ENCODE results near the gene XYLT1.

Gene XYLT1

GRCh38 chr16:17304106-17304490 is 166.7 kb downstream of the XYLT1 start:
- POLR2A ChIA-PET, result no interaction called here
- TF ChIP-seq FOXM1 (IDR thresholded peaks at IDR 0.05; ENCODE audit: borderline replicate concordance) (no peak), SUZ12 (IDR thresholded peaks at IDR 0.05) (no peak), FOXK2 (IDR thresholded peaks at IDR 0.05) (no peak), ELF4 (IDR thresholded peaks at IDR 0.05) (no peak), ARNT (IDR thresholded peaks at IDR 0.05) (no peak)
- CTCF ChIA-PET, result interaction anchor here (0.7 kb wide), 1 partner anchor 117 kb away, joined by 3 read pairs; no protein-coding TSS in a partner anchor
- no peak for DNase-seq (ENCODE audit: extremely low spot score)

GRCh38 chr16:17303101-17303500 is 167.7 kb downstream of the XYLT1 start:
- DNase-seq (ENCODE audit: extremely low spot score), result no peak
- ChIA-PET CTCF (no interaction called here), POLR2A (no interaction called here)
- no peak for TF ChIP-seq LEF1 (IDR thresholded peaks at IDR 0.05; ENCODE audit: borderline replicate concordance)
- TF ChIP-seq FOXK2 (IDR thresholded peaks at IDR 0.05), result no peak
- no peak for TF ChIP-seq HDGF (IDR thresholded peaks at IDR 0.05; ENCODE audit: borderline replicate concordance)
- no peak for TF ChIP-seq CTBP1 (IDR thresholded peaks at IDR 0.05; ENCODE audit: borderline replicate concordance)
- TF ChIP-seq L3MBTL2 (conservative IDR thresholded peaks at IDR 0.05), result no peak
- no peak for TF ChIP-seq ARNT (IDR thresholded peaks at IDR 0.05)
- no peak for TF ChIP-seq FOXA1 (IDR thresholded peaks at IDR 0.05)
- TF ChIP-seq SP1 (IDR thresholded peaks at IDR 0.05), result no peak
- TF ChIP-seq NFRKB (IDR thresholded peaks at IDR 0.05), result no peak
- TF ChIP-seq SUZ12 (IDR thresholded peaks at IDR 0.05), result no peak
- TF ChIP-seq ZNF384 (IDR thresholded peaks at IDR 0.05), result no peak
- TF ChIP-seq BHLHE40 (IDR thresholded peaks at IDR 0.05; ENCODE audit: borderline replicate concordance), result no peak
- TF ChIP-seq TARDBP (IDR thresholded peaks at IDR 0.05), result no peak
- no peak for TF ChIP-seq ELF4 (IDR thresholded peaks at IDR 0.05)
- no peak for TF ChIP-seq FOXM1 (IDR thresholded peaks at IDR 0.05; ENCODE audit: borderline replicate concordance)

- CTCF ChIA-PET, result no interaction called here
- no peak for DNase-seq (ENCODE audit: extremely low spot score)
- TF ChIP-seq ZNF384 (IDR thresholded peaks at IDR 0.05), result no peak
- no peak for TF ChIP-seq FOXK2 (IDR thresholded peaks at IDR 0.05)
- no peak for TF ChIP-seq FOXA1 (IDR thresholded peaks at IDR 0.05)
- TF ChIP-seq SUZ12 (IDR thresholded peaks at IDR 0.05), result no peak
- TF ChIP-seq FOXM1 (IDR thresholded peaks at IDR 0.05; ENCODE audit: borderline replicate concordance), result no peak
- no peak for TF ChIP-seq HDGF (IDR thresholded peaks at IDR 0.05; ENCODE audit: borderline replicate concordance)
- TF ChIP-seq L3MBTL2 (conservative IDR thresholded peaks at IDR 0.05), result no peak
- TF ChIP-seq CTBP1 (IDR thresholded peaks at IDR 0.05; ENCODE audit: borderline replicate concordance), result no peak
- no peak for TF ChIP-seq TARDBP (IDR thresholded peaks at IDR 0.05)
- no peak for TF ChIP-seq ARNT (IDR thresholded peaks at IDR 0.05)
- TF ChIP-seq LEF1 (IDR thresholded peaks at IDR 0.05; ENCODE audit: borderline replicate concordance), result no peak
- TF ChIP-seq SP1 (IDR thresholded peaks at IDR 0.05), result no peak
- TF ChIP-seq NFRKB (IDR thresholded peaks at IDR 0.05), result no peak
- no peak for TF ChIP-seq BHLHE40 (IDR thresholded peaks at IDR 0.05; ENCODE audit: borderline replicate concordance)
- POLR2A ChIA-PET, result no interaction called here
Measured at GRCh38 chr16:17302620-17303019, 168.1 kb downstream of the XYLT1 start.

- no peak for DNase-seq (ENCODE audit: extremely low spot score)
- TF ChIP-seq L3MBTL2 (conservative IDR thresholded peaks at IDR 0.05) (no peak), PKNOX1 (IDR thresholded peaks at IDR 0.05) (no peak), FOXA1 (IDR thresholded peaks at IDR 0.05) (no peak), TARDBP (IDR thresholded peaks at IDR 0.05) (no peak), ELF4 (IDR thresholded peaks at IDR 0.05) (no peak), NFRKB (IDR thresholded peaks at IDR 0.05) (no peak), ARNT (IDR thresholded peaks at IDR 0.05) (no peak), BHLHE40 (IDR thresholded peaks at IDR 0.05; ENCODE audit: borderline replicate concordance) (no peak), SP1 (IDR thresholded peaks at IDR 0.05) (no peak), CTBP1 (IDR thresholded peaks at IDR 0.05; ENCODE audit: borderline replicate concordance) (no peak), SUZ12 (IDR thresholded peaks at IDR 0.05) (no peak), HDGF (IDR thresholded peaks at IDR 0.05; ENCODE audit: borderline replicate concordance) (no peak), FOXK2 (IDR thresholded peaks at IDR 0.05) (no peak), ZNF384 (IDR thresholded peaks at IDR 0.05) (no peak), LEF1 (IDR thresholded peaks at IDR 0.05; ENCODE audit: borderline replicate concordance) (no peak), FOXM1 (IDR thresholded peaks at IDR 0.05; ENCODE audit: borderline replicate concordance) (no peak)
- ChIA-PET CTCF (no interaction called here), POLR2A (no interaction called here)
Measured at GRCh38 chr16:17302214-17302613, 168.5 kb downstream of the XYLT1 start.

GRCh38 chr16:17301593-17302135 is 169.1 kb downstream of the XYLT1 start:
- no peak for DNase-seq (ENCODE audit: extremely low spot score)
- CTCF ChIA-PET, result interaction anchor here (0.6 kb wide), 1 partner anchor 166 kb away, joined by 3 read pairs; no protein-coding TSS in a partner anchor
- no peak for TF ChIP-seq CTBP1 (IDR thresholded peaks at IDR 0.05; ENCODE audit: borderline replicate concordance)
- no peak for TF ChIP-seq FOXK2 (IDR thresholded peaks at IDR 0.05)
- no peak for TF ChIP-seq NFRKB (IDR thresholded peaks at IDR 0.05)
- no peak for TF ChIP-seq TARDBP (IDR thresholded peaks at IDR 0.05)
- no peak for TF ChIP-seq ELF4 (IDR thresholded peaks at IDR 0.05)
- no peak for TF ChIP-seq SP1 (IDR thresholded peaks at IDR 0.05)
- no peak for TF ChIP-seq LEF1 (IDR thresholded peaks at IDR 0.05; ENCODE audit: borderline replicate concordance)
- TF ChIP-seq SUZ12 (IDR thresholded peaks at IDR 0.05), result no peak
- TF ChIP-seq PKNOX1 (IDR thresholded peaks at IDR 0.05), result no peak
- TF ChIP-seq ARNT (IDR thresholded peaks at IDR 0.05), result no peak
- TF ChIP-seq HDGF (IDR thresholded peaks at IDR 0.05; ENCODE audit: borderline replicate concordance), result no peak
- TF ChIP-seq ZNF384 (IDR thresholded peaks at IDR 0.05), result no peak
- POLR2A ChIA-PET, result no interaction called here

- DNase-seq (ENCODE audit: extremely low spot score), result no peak
- CTCF ChIA-PET, result interaction anchor here (0.6 kb wide), 1 partner anchor 166 kb away, joined by 3 read pairs; no protein-coding TSS in a partner anchor
- TF ChIP-seq CTBP1 (IDR thresholded peaks at IDR 0.05; ENCODE audit: borderline replicate concordance) (no peak), SUZ12 (IDR thresholded peaks at IDR 0.05) (no peak), LEF1 (IDR thresholded peaks at IDR 0.05; ENCODE audit: borderline replicate concordance) (no peak), SP1 (IDR thresholded peaks at IDR 0.05) (no peak), TARDBP (IDR thresholded peaks at IDR 0.05) (no peak), NFRKB (IDR thresholded peaks at IDR 0.05) (no peak), FOXM1 (IDR thresholded peaks at IDR 0.05; ENCODE audit: borderline replicate concordance) (no peak), ZNF384 (IDR thresholded peaks at IDR 0.05) (no peak), ELF4 (IDR thresholded peaks at IDR 0.05) (no peak)
- POLR2A ChIA-PET, result no interaction called here
Measured at GRCh38 chr16:17301184-17301583, 169.6 kb downstream of the XYLT1 start.
